Measurements from ENCODE around the gene NAA80.
A peak's percentile ranks its signal among the peaks of the same experiment; 100 is the strongest.
"Not testable (repeated sequence)": the region's sequence is repeated elsewhere in the genome, so short reads cannot be mapped to it uniquely, and the experiment has no call there.

Gene NAA80

DNA sequence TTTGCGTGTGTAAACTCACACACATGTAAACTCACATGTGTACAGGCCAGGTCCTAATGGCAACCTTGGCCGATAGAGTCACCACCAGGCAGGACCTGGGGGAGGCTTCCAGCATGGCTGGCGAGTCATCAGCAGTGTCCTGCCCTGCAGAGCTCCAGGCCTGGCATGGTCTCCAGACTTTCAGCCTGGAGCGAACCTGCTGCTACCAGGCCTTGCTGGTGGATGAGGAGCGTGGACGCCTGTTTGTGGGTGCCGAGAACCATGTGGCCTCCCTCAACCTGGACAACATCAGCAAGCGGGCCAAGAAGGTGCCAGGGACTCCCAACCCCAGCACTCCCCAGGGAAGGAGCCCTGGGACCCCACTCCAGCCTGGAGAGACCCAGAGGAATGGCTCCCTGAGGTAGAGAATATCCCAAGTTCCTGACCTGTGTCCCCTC lies 29.2 kb downstream of the NAA80 start:
- DNase-seq (ENCODE audit: low read depth): no peak

DNA sequence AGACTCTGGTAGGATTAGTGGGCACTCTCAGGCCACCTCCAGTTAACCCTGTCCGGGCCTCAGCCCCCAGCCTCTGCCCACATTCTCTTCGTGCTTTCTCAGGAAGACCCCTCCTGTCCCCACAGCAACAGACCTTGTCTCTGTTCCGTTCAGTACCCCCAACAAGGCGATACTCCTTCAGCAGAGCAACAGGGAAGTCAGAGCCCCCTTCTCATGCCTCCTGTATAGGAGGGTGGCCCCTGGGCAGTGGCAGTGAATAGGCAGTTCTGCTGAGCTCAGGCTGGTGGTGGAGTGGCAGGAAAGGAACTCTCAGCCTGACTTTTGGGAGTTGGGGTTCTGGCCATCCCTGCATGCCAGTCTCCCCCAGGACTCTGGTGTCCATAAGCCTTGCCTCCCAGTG lies 29.7 kb downstream of the NAA80 start:
- DNase-seq (ENCODE audit: low read depth): no peak

DNA sequence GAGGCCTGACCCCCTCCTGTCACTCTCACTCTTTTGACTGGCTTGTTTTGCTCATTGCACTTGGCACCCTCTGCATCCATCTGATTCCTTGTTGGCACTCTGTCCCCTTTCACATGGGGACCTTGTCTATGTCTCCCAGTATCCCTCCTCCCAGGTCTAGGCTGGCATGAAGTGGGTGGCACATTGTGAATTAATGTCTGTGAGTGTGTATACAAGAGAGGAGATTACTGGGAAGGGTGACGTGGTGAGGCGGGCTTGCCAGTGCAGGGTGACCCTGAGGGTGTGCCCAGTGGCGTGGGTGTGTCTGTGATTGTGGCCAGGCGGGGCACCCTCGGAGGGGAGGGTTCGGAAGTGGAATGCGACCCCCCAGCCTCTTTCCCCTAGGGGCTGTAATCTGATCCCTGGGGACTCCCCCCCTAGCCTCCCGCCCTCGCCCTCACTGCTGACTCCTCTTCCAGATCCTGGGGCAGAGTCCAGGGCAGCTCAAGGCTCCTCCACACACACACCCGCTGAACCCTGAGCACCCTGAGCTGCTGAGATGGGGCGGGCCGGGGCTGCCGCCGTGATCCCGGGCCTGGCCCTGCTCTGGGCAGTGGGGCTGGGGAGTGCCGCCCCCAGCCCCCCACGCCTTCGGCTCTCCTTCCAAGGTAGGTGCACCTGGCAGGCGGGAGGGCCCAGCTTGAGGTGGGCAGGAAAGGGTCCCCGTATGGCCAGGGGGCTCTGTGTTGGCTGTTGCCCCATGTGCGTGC lies 30.3 kb downstream of the NAA80 start, which contains the start of gene SEMA3B:
Gene SEMA3B (plus strand): TSS at position 445 of the 749 bp plus-strand sequence. CDS start 94 bp downstream, at position 539.
- DNase-seq (ENCODE audit: low read depth): no peak

DNA sequence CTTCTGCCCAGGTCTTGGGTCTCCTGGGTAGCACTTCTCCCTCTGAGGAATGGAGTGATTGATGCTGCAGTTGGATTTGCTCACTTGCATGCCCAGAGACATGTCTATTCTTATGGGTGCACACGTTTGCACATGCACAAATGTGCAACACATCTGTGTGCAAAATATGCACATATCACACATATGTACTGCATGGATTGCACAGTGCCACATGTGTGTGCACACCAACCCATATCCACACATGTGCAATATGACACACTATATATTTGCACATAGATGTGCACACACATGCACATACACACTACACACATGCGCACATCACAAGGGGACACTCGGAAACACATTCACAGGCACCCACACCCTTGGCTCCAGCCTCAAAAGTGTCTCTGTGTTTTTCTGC lies 30.9 kb downstream of the NAA80 start:
- DNase-seq (ENCODE audit: low read depth): no peak

DNA sequence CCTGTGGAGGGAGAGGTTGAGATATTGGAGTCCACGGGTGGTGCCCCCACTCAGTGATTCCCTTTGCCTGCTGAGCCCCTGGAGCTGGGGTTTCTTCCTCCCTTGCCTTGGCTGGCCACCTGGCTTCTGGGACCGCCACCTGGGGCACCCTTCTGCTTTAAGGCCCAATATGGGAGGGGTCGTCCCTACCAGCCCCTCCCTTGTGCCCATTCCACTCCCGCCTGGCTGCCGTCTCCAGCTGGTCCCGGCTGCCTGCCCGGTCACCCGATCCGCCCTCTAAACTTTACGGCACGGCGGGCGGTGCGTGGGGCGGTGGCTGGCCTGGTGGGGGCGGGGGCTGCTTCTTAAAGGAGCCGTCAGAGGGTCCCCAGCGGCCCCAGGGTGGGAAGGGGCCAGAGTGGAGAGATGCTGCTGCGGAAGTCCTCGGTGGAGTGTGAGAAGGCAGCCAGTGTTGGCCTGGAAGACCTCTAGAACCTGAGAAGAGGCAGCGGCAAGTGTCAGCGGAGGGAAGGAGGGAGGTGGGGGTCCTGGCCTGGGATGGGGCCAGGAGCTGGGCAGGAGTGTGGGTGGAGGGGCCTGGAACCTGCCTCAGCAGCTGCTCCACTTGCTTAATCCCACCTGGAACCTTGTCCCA lies 31.8 kb downstream of the NAA80 start:
- DNase-seq (ENCODE audit: low read depth): no peak

DNA sequence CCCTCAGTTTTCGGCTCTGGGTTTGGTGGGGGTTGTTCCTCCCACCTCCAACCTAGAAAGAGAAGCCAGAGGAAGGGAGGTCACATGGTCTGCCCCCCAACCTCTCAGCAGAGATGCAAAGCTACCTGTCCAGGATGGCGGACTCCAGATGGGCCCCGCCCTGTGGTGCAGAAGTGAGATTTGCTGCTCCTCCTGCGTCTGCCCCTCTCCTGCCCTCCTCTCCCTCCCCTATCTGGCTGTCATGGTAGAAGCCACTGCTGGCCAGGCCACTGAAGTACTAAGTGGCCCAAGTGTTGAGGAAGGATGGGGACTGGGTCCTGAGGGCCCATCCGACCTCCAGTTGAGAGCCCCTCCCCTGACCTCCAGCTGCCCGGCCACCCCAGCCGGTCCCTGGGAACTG lies 32.4 kb downstream of the NAA80 start:
- no peak for DNase-seq (ENCODE audit: low read depth)

DNA sequence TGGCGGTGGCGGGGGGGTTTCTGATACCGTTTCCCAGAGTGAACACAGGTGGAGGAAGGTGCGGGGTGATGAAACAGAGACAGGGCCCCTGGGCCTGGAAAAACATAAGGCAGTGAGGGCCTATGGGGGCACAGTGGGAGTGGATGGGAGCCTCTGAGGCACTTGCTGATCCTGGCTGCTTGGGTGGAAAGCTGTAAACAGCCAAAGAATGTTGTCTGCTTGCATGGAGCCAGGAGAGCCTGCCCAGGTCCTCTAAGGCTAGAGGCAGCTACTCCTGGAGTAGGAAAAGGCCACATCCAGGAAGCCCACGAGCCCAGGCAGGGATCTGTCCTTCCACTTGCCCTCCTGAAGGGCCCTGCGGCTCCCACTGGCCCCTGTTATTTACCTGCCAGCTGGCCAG lies 33.2 kb downstream of the NAA80 start:
- DNase-seq (ENCODE audit: low read depth): no peak

DNA sequence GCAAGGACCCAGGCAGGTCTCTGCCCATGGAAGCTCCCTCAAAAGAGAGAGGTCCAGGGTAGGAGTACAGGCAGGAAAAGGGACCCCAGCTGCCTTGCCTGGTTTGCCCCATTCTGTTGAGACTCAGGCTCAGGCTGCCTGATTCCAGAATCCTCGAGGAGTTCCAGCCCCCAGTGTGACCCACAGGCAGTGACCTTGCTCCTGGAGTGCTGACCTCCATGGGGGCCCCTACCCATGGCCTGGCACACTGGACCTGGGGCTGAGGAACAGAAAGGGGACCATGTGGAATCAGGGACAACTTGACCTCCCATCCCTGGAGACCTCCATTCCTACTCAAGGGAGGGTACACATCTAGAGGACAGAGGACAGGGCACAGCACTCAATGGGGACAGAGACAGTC lies 33.6 kb downstream of the NAA80 start:
- DNase-seq (ENCODE audit: low read depth): no peak

DNA sequence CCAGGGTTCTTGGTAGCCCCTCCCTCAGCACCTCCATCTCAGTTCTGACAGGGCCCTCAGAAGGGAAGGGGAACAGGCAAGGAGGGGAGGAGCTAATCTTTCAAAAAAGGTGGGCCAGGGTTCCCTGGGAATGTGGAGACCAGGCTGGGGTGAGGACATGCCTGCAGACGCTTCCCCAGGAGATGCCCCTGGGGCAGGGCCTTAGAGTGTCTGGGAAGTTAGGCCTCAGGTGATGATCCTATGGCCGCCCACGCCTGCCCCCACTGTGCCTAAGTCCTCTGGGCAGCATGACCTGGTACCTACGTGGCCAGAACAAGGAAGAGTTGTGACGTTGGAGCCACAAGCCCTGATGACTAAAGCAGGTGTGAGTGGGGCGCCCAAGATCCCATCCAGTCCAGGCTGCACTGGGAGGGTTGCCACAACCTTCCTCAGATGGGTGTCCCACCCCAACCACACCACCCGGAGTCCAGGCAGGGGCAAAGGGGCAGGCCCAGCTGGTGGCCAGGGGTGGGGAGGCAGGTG lies 34.2 kb downstream of the NAA80 start:
- DNase-seq (ENCODE audit: low read depth): no peak

DNA sequence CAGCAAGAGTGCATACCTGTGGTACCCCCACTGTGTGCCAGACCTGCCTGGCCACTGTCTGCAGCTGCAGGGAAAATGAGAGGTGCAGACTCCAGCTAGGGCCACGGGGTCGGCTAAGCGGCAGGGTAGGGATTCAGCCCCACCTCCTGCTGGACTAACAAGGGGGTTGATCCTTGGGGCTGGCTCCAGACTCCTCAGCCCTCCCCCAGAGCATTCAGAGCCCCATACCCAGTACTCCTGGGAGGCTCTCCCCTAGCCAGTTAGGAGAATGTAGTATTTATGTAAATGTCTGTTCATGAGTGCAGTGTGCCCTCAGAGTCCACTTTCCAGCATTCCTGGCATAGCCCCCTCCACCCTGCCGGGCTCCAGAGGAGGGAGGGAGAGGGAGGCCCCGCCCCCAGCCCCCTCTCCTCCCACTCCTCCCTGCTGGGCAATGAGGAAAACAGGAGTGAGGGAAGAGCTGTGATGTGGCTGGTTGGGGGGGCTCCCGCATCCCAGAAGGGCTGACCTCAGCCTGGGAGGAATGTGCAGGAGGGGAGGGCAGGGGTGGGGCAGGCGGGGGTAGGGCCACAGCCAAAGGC lies 34.7 kb downstream of the NAA80 start:
- no peak for DNase-seq (ENCODE audit: low read depth)

DNA sequence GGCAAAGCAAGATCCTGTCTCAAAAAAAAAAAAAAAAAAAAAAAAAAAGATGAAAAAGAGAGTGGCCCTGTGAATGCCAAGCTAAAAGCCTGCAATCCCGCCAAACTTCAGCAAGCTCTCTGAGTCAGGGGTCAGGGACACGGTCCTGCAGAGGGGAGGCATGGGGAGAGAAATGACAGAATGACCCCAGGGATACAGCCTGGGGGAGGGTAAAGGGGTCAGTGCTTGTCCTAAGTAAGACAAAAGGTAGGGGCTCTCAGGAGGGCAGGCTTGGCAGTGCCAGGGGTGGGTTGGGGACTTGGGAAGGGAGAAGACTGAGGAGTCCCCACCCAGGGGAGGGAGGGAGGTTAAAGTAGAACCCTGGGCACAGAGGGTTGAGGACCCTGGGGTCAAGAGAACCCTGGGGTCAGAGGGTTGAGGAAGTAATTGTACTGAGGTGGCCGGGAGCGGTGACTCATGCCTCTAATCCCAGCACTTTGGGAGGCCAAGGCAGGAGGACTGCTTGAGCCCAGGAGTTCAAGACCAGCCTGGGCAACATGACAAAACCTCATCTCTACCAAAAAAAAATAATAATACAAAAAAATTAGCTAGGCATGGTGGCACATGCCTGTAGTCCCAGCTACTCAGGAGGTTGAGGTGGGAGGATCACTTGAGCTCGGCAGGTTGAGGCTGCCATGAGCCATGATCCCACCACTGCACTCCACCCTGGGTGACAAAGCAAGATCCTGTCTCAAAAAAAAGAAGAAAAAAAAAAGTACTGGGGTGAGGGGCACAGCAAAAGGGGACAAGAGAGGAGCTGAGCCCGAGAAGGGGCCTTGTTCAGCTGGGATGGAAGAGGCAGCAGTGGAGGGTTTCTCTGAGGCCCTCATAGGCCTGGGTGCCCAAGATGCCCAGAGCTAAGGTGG lies 35.5 kb downstream of the NAA80 start:
- DNase-seq (ENCODE audit: low read depth): no peak

DNA sequence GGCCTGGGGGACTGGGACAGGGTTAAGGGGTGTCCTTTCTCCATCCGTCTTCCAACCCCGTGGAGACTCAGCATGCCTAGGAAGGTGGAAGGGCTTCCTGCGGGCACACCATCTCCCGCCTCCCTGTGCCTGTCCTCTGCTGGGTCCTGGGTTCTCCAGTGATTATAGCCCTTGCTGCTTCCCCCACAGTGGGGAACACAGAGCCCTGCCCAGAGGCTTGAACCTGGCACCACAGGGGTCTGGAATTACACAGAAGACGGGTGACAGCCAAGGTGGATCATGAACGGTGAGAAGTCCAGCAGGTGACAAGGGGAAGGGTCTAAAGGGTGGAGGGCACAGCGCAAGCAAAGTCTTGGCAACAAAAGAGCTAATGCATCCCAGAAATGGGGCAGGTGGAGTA lies 36.4 kb downstream of the NAA80 start:
- DNase-seq (ENCODE audit: low read depth): no peak

DNA sequence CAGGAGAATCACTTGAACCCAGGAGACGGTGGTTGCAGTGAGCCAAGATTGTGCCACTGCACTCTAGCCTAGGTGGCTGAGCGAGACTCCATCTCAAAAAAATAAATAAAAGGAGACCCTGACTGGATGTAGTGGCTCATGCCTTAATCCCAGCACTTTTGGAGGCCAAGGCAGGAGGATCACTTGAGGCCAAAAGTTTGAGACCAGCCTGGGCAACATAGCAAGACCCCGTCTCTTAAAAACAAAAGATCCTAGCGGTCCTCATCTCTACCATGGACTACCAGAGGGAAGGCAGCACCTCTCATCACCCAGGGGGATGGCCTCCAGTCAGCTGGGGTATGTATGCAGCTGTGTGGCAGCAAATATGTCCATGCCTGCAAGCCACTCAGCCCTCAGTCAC lies 37.0 kb downstream of the NAA80 start:
- not testable (repeated sequence) for DNase-seq (ENCODE audit: low read depth)

DNA sequence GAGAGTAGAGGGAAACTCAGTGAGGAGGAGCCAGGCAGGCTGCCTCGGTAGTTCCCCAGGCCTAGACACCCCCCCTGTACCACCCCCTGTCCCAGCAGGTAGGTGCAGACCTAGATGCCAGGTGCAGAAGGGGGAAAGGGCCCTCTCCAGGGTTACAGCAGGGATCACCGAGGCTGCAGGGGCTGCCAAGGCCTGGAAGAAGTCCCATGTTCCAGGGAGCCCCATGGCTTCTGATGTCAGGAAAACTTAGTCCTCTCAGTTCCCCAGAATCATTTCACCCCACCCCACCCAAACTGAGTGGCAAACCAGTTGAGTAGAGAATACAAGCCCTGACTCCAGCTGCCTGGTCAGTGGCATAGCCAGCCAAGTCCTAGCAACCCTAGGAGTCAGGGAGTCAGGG lies 37.7 kb downstream of the NAA80 start:
- no peak for DNase-seq (ENCODE audit: low read depth)

DNA sequence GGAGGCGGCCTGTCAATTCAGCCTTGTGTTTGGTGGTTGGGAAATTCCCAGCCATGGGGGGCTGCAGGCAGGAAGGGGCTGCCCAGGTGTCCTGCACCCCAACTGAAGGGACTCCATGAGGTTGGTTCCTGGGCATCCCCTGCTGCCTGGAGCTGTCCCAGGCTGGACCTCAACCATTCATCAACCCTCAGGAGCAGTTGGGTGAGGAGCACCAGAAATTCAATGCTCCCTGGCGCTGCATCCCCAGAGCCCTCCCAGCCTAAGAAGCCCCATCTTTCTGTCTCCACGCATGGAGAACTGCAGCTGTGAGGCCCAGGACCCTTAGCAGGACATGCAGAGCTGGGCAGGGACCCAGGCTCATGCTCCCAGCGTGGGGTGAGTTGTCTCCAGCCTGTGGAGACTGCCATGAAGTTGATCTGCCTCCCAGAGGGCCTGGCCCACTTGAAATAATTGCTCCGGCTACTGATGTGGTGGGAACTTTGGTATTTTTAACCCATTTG lies 38.2 kb downstream of the NAA80 start:
- DNase-seq (ENCODE audit: low read depth): no peak

DNA sequence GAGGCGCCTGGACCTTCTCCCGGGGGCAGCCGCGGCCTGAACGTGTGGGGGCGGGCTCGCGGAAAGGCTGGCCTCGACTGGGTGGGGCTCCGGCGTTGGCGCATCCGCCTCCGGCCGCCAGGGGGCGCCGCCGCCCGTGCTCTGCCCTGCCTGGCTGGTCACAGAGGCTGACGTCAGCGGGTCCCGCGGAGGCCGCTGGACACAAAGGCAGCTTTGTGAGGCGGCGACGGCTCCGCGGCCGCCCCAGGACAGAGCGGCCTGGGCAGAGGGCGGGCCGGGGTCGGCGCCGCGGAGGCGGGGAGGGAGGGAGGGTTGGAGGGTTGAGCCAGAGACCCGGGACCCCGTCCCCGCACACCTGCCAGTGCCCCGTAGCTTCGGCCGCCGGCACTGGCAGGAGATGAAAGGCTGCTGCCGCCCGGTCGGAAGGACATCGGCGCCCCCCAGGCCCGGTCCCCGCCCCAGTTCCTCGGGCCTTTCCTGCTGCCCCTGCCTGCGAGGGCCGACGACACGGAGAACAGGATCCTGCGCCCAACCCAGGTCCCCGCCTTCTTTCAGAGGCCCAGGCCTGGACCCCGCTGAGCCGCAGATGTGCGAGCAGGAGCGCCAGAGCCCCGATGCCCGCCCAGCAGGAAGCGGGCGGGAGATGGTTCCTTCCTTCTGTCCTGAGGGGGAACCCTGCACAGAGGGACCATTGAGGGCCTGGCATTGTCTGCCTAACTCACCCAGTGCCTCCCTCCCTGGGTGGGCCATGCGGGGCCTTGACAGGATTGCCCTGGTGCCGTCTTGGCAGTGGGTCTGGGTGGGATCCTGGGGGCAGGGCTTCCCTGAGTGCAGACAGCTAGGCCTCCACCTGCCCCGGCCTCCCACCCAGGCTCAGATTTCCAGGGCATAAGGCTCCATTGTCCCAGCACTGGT lies 38.9 kb downstream of the NAA80 start:
- peak; percentile 67 for DNase-seq (ENCODE audit: low read depth)

DNA sequence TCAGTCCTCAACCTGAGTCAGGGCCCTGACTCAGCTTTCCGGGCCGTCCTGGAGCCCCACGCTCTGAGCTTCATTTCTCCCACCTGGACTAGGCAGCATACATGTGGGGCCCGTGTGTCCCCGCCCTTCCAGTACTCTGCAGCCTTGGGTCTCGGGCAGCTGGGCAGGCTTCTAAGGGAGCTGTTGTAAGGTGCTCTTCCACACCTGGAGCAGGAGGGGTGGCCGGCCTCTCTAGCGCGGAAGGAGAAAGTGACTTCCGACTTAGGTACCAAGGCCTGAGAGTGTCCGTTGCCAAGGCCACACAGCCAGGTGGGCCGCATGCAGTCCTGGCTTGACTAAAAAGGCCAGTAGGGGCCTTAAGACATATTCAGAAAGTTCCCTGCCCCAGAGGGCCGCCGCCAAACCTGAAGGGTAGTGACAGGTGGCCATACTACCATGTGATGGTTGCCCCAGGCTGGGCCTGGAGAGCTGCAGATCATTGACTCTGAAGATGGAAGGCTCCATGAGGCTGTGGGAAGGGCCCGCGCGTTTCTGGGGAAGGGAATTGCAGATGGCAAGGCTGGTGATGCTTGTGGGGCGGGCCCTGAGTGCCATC lies 39.7 kb downstream of the NAA80 start:
- no peak for DNase-seq (ENCODE audit: low read depth)

DNA sequence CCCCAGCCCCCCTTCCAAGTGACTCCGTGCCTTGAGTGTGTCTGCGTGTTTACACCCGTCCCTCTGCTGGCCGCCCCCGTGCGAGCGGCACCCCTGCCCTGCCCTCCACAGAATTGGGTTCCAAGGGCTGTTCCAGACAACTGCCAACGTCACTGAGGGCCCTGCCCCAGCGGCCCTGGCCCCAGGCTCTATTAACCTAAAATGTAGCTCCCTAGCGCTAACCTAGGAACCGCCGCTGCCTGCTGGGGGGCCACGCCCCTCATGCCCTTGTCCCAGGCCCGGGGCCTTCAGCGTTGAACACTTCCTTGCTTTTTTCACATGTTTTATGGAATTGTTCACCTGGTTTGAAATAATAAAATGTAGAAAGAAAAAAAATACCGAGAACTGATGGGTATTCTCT lies 40.2 kb downstream of the NAA80 start:
- DNase-seq (ENCODE audit: low read depth): no peak

DNA sequence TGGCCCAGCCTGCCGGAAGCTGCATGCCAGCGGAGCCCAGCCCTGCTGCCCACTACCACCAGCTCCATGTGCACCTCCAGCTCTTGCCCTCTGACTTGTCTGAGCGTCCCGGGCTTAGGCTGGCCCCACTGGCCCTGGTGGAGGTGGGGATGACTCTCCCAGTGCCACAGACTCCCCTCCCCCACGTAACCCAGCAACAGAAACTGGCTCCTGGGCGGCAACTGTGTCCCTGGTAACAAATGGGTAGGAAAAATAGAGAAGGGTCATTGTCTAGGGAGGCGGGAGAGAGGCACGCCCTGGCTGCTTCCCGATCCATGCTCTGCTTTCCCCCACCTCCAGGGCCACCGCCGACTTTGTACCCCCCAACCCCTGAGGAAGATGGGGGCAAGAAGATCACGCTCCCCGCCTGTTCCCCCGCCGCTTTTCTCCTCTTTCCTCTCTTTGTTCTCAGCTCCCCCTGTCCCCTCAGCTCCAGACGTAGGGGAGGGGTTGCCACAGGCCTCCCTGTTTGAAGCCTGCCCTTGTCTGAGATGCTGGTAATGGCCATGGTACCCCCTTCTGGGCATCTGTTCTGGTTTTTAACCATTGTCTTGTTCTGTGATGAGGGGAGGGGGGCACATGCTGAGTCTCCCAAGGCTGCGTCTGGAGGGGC lies 41.0 kb downstream of the NAA80 start:
- no peak for DNase-seq (ENCODE audit: low read depth)
